SK-N-MC (cell line): Measurements from ENCODE around the gene ARMH4.

Experiments
- DNase-seq: peaks from one replicate; pipeline ENCODE4 v3.0.0-alpha.2; 2011; ENCODE audit warnings: low read depth, low spot score
- H3K27ac ChIP-seq: fragments of 200-600 bp; sonication (generic); 2 replicates; pipeline ENCODE4 v1.5.1; 2016; ENCODE audit warnings: mixed run types
- H3K36me3 ChIP-seq: fragments of 200-600 bp; sonication (generic); 2 replicates; pipeline ENCODE4 v1.6.1; 2017; ENCODE audit warnings: antibody characterized with exemption, low read length, mixed read lengths; ENCODE audit not compliant: insufficient read depth
- H3K4me3 ChIP-seq: fragments of 200-600 bp; sonication (generic); 2 replicates; pipeline ENCODE4 v1.5.1; 2016
- H3K9ac ChIP-seq: fragments of 200-600 bp; sonication (generic); 2 replicates; pipeline ENCODE4 v1.8.0; 2017; ENCODE audit warnings: mixed run types, mixed read lengths; ENCODE audit not compliant: insufficient read length
- H3K9me3 ChIP-seq: fragments of 200-600 bp; sonication (generic); 2 replicates; pipeline ENCODE4 v1.6.1; 2017; ENCODE audit warnings: low read depth, mild to moderate bottlenecking, antibody characterized with exemption, low read length, moderate library complexity, mixed read lengths
- EZH2 ChIP-seq: fragments of 200-600 bp; sonication (generic); IDR thresholded peaks from one replicate; pipeline ENCODE4 v1.6.1; 2017; ENCODE audit warnings: antibody characterized with exemption
- FOXP2 ChIP-seq: optimal IDR thresholded peaks from 2 replicates; pipeline ENCODE3; 2011; ENCODE audit warnings: mild to moderate bottlenecking, moderate library complexity; ENCODE audit not compliant: insufficient read depth; ENCODE audit errors: extremely low read length, control extremely low read depth
- POLR2AphosphoS5 ChIP-seq: IDR thresholded peaks from 2 replicates; pipeline ENCODE4 v1.6.1; 2012; ENCODE audit warnings: mild to moderate bottlenecking, low read depth, low read length, borderline replicate concordance

ARMH4 gene

GRCh38 chr14:57962325-57963035 lies 189.5 kb downstream of the ARMH4 start:
- Histone ChIP-seq H3K4me3 (no peak overlapping the region), H3K9ac (no peak overlapping the region), H3K27ac (no peak overlapping the region), H3K9me3 (no peaks in the 10 kb centered on the region), H3K36me3 (no peaks in the 10 kb centered on the region)
- no peak for TF ChIP-seq POLR2AphosphoS5
- no peak for TF ChIP-seq EZH2
- no peak for DNase-seq

GRCh38 chr14:57961786-57962060 lies 190.3 kb downstream of the ARMH4 start:
- Histone ChIP-seq H3K9ac (no peak overlapping the region), H3K9me3 (no peaks in the 10 kb centered on the region), H3K27ac (no peak overlapping the region), H3K36me3 (no peaks in the 10 kb centered on the region), H3K4me3 (no peak overlapping the region)
- TF ChIP-seq EZH2 (no peak), FOXP2 (no peak), POLR2AphosphoS5 (no peak)
- DNase-seq: no peak

- H3K9me3 ChIP-seq: no peaks in the 10 kb centered on the region
- H3K27ac ChIP-seq: no peak overlapping the region
- H3K36me3 ChIP-seq: no peaks in the 10 kb centered on the region
- no peak for DNase-seq
- TF ChIP-seq FOXP2 (no peak), EZH2 (no peak), POLR2AphosphoS5 (no peak)
- H3K4me3 ChIP-seq: no peak overlapping the region
- H3K9ac ChIP-seq: no peak overlapping the region
Measured at GRCh38 chr14:57960946-57961785, 190.8 kb downstream of the ARMH4 start.

GRCh38 chr14:57957441-57957840 lies 194.6 kb downstream of the ARMH4 start:
- TF ChIP-seq POLR2AphosphoS5 (no peak), EZH2 (no peak), FOXP2 (no peak)
- Histone ChIP-seq H3K27ac (no peak overlapping the region), H3K36me3 (no peaks in the 10 kb centered on the region), H3K9ac (no peak overlapping the region), H3K9me3 (no peaks in the 10 kb centered on the region), H3K4me3 (no peak overlapping the region)
- no peak for DNase-seq
